Vagina (tissue), 2 donors: ENCODE measurements around the gene PTPRN2. TPM values are rescaled to one million over a fixed set of nuclear protein-coding genes. Genes with fewer than 3 reads are reported as not detected.

Experiments used
- DNase-seq, 2 donors: peaks; one replicate each; pipeline ENCODE4 v3.0.0-alpha.2; 2017; ENCODE audit errors: extremely low spot score in 2 of 2
- H3K27ac ChIP-seq: fragments of 200-600 bp; sonication (generic); one replicate; pipeline ENCODE4 v1.5.1; 2019
- H3K27me3 ChIP-seq: fragments of 200-600 bp; sonication (generic); one replicate; pipeline ENCODE4 v1.5.1; 2019
- H3K36me3 ChIP-seq, 2 donors: fragments of 200-600 bp; sonication (generic); one replicate each; pipeline ENCODE4 v1.5.1; 2017 to 2019
- H3K4me1 ChIP-seq: fragments of 200-600 bp; sonication (generic); one replicate; pipeline ENCODE4 v1.5.1; 2019
- H3K4me3 ChIP-seq, 2 donors: fragments of 200-600 bp; sonication (generic); 1 replicate in 1 of 2; 2 replicates in 1 of 2; pipeline ENCODE4 v1.5.1; 2016 to 2019
- H3K9me3 ChIP-seq: fragments of 200-600 bp; sonication (generic); one replicate; pipeline ENCODE4 v1.5.1; 2019
- CTCF ChIP-seq, 3 experiments: fragments of 450-650 bp in 2 of 3; fragments of 200-600 bp in 1 of 3; sonication (generic) in 1 of 3; IDR thresholded peaks; one replicate each; pipeline ENCODE4 v1.5.1; 2017 to 2019; ENCODE audit warnings: antibody characterized with exemption in 3 of 3, mild to moderate bottlenecking in 2 of 3, moderate library complexity in 2 of 3
- POLR2A ChIP-seq, 2 donors: fragments of 450-650 bp; IDR thresholded peaks; one replicate each; pipeline ENCODE4 v1.6.1; 2017; ENCODE audit warnings: antibody characterized with exemption in 2 of 2, mild to moderate bottlenecking in 2 of 2, moderate library complexity in 2 of 2
- POLR2AphosphoS5 ChIP-seq, 2 donors: sonication (generic); formaldehyde crosslinking; IDR thresholded peaks; one replicate each; pipeline ENCODE4 v1.9.0; 2017; ENCODE audit warnings: antibody characterized with exemption in 2 of 2, mild to moderate bottlenecking in 2 of 2, low read depth in 1 of 2; ENCODE audit not compliant: insufficient read depth in 1 of 2
- intact Hi-C: fragments of 100-400 bp; cut with DNase I; formaldehyde crosslinking; loops from one replicate; pipeline ENCODE4 v1.15.1; 2023
- total RNA-seq: library from RNA; depleted of rRNA; stranded (reverse); fragments of >200 nt; gene quantifications from one replicate; pipeline ENCODE4 v1.2.3, GENCODE V29; 2016

The PTPRN2 gene
- total RNA-seq, 1 donor from 2014 or later = 7.4 TPM

GRCh38 chr7:157551325-157552070, 1036.1 kb downstream of the PTPRN2 start:
- Histone ChIP-seq H3K27me3 (no peaks in the 10 kb centered on the region), H3K27ac (no peak overlapping the region), H3K4me1 (no peaks in the 10 kb centered on the region), H3K9me3 (no peaks in the 10 kb centered on the region), H3K36me3 (peaks cover 0 to 4% of the 10 kb centered on the region in 2 donors), H3K4me3 (no peak overlapping the region)
- TF ChIP-seq POLR2A (IDR thresholded peaks at IDR 0.05) = no peak
- no peak for TF ChIP-seq POLR2AphosphoS5 (IDR thresholded peaks at IDR 0.05; ENCODE audit: insufficient read depth in 1 of 2, low read depth in 1 of 2)
- TF ChIP-seq CTCF (IDR thresholded peaks at IDR 0.05) = no peak
- DNase-seq = no peak
- intact Hi-C loops = no loop called here

- no peak for TF ChIP-seq CTCF (IDR thresholded peaks at IDR 0.05)
- no peak for TF ChIP-seq POLR2AphosphoS5 (IDR thresholded peaks at IDR 0.05; ENCODE audit: insufficient read depth in 1 of 2, low read depth in 1 of 2)
- TF ChIP-seq POLR2A (IDR thresholded peaks at IDR 0.05) = no peak
- no peak for DNase-seq
- Histone ChIP-seq H3K36me3 (peaks cover 0 to 4% of the 10 kb centered on the region in 2 donors), H3K27me3 (no peaks in the 10 kb centered on the region), H3K4me3 (no peak overlapping the region), H3K27ac (no peak overlapping the region), H3K9me3 (no peaks in the 10 kb centered on the region), H3K4me1 (no peaks in the 10 kb centered on the region)
- intact Hi-C loops = no loop called here
Measured at GRCh38 chr7:157550300-157551275, 1037.0 kb downstream of the PTPRN2 start.

- Histone ChIP-seq H3K27ac (no peak overlapping the region), H3K27me3 (no peaks in the 10 kb centered on the region), H3K4me3 (no peak overlapping the region), H3K9me3 (no peaks in the 10 kb centered on the region), H3K36me3 (peaks cover 0 to 4% of the 10 kb centered on the region in 2 donors), H3K4me1 (no peaks in the 10 kb centered on the region)
- TF ChIP-seq POLR2AphosphoS5 (IDR thresholded peaks at IDR 0.05; ENCODE audit: insufficient read depth in 1 of 2, low read depth in 1 of 2) = no peak
- DNase-seq = no peak
- intact Hi-C loops = no loop called here
Measured at GRCh38 chr7:157549612-157550299, 1037.9 kb downstream of the PTPRN2 start.

- no peaks in the 10 kb centered on the region for H3K27me3 ChIP-seq
- no peak overlapping the region for H3K4me3 ChIP-seq
- no peak for DNase-seq
- H3K36me3 ChIP-seq = peaks cover 0 to 4% of the 10 kb centered on the region in 2 donors
- no peak for TF ChIP-seq CTCF (IDR thresholded peaks at IDR 0.05)
- no peak for TF ChIP-seq POLR2AphosphoS5 (IDR thresholded peaks at IDR 0.05; ENCODE audit: insufficient read depth in 1 of 2, low read depth in 1 of 2)
- TF ChIP-seq POLR2A (IDR thresholded peaks at IDR 0.05) = no peak
- no peak overlapping the region for H3K27ac ChIP-seq
- no peaks in the 10 kb centered on the region for H3K4me1 ChIP-seq
- no peaks in the 10 kb centered on the region for H3K9me3 ChIP-seq
- intact Hi-C loops = no loop called here
Measured at GRCh38 chr7:157548691-157549303, 1038.8 kb downstream of the PTPRN2 start.

GRCh38 chr7:157547611-157548010, 1040.0 kb downstream of the PTPRN2 start:
- intact Hi-C loops = no loop called here
- Histone ChIP-seq H3K27ac (no peak overlapping the region), H3K4me3 (no peak overlapping the region), H3K36me3 (peaks cover 0 to 4% of the 10 kb centered on the region in 2 donors), H3K9me3 (no peaks in the 10 kb centered on the region), H3K27me3 (no peaks in the 10 kb centered on the region), H3K4me1 (no peaks in the 10 kb centered on the region)
- no peak for DNase-seq
- TF ChIP-seq POLR2AphosphoS5 (IDR thresholded peaks at IDR 0.05; ENCODE audit: insufficient read depth in 1 of 2, low read depth in 1 of 2) = no peak
- TF ChIP-seq POLR2A (IDR thresholded peaks at IDR 0.05) = no peak
- TF ChIP-seq CTCF (IDR thresholded peaks at IDR 0.05) = no peak
